ENCODE results near the gene PWWP2B. TPM values are rescaled to one million over a fixed set of nuclear protein-coding genes. Genes with fewer than 3 reads are reported as not detected.

The PWWP2B gene
- total RNA-seq, 1 experiment from 2014 or later: 12.2 TPM

DNA sequence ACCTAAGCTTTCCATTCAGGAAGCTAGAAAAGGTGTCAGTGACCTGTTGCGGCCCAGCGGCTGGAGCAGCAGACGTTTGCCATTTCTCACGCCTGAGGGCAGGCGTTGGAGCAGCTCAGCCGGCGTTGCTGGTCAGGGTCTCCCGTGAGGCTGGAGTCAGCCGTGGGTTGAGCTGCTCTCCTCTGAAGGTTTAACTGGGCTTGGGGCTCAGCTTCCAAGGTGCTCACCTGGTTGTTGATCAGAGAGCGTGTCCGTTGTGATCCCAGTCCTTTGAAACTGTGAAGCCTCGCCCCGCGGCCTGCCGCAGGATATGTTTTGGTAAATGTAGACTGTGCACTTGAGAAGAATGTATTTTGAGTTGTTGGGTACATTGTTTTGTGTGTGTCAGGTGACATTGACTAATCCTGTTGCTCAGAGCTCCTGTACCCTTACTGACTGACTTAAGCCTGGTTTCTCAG lies 20.6 kb upstream of the PWWP2B start (continued):
- TF ChIP-seq ESRRA (CRISPR knock-in tag; IDR thresholded peaks at IDR 0.05; ENCODE audit: borderline replicate concordance) (no peak), HMGA2 (CRISPR knock-in tag; IDR thresholded peaks at IDR 0.05) (no peak), ZBTB21 (CRISPR knock-in tag; IDR thresholded peaks at IDR 0.05; ENCODE audit: borderline replicate concordance) (no peak), ZNF396 (CRISPR knock-in tag; IDR thresholded peaks at IDR 0.05; ENCODE audit: borderline replicate concordance) (no peak), SMAD3 (CRISPR knock-in tag; IDR thresholded peaks at IDR 0.05; ENCODE audit: borderline replicate concordance) (no peak)
- TF ChIP-seq, protein P1, sequence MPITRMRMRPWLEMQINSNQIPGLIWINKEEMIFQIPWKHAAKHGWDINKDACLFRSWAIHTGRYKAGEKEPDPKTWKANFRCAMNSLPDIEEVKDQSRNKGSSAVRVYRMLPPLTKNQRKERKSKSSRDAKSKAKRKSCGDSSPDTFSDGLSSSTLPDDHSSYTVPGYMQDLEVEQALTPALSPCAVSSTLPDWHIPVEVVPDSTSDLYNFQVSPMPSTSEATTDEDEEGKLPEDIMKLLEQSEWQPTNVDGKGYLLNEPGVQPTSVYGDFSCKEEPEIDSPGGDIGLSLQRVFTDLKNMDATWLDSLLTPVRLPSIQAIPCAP (CRISPR knock-in tag; IDR thresholded peaks at IDR 0.05): no peak
- TF ChIP-seq, protein P2, sequence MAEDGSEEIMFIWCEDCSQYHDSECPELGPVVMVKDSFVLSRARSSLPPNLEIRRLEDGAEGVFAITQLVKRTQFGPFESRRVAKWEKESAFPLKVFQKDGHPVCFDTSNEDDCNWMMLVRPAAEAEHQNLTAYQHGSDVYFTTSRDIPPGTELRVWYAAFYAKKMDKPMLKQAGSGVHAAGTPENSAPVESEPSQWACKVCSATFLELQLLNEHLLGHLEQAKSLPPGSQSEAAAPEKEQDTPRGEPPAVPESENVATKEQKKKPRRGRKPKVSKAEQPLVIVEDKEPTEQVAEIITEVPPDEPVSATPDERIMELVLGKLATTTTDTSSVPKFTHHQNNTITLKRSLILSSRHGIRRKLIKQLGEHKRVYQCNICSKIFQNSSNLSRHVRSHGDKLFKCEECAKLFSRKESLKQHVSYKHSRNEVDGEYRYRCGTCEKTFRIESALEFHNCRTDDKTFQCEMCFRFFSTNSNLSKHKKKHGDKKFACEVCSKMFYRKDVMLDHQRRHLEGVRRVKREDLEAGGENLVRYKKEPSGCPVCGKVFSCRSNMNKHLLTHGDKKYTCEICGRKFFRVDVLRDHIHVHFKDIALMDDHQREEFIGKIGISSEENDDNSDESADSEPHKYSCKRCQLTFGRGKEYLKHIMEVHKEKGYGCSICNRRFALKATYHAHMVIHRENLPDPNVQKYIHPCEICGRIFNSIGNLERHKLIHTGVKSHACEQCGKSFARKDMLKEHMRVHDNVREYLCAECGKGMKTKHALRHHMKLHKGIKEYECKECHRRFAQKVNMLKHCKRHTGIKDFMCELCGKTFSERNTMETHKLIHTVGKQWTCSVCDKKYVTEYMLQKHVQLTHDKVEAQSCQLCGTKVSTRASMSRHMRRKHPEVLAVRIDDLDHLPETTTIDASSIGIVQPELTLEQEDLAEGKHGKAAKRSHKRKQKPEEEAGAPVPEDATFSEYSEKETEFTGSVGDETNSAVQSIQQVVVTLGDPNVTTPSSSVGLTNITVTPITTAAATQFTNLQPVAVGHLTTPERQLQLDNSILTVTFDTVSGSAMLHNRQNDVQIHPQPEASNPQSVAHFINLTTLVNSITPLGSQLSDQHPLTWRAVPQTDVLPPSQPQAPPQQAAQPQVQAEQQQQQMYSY (CRISPR knock-in tag; IDR thresholded peaks at IDR 0.05): no peak
- TF ChIP-seq, protein P3, sequence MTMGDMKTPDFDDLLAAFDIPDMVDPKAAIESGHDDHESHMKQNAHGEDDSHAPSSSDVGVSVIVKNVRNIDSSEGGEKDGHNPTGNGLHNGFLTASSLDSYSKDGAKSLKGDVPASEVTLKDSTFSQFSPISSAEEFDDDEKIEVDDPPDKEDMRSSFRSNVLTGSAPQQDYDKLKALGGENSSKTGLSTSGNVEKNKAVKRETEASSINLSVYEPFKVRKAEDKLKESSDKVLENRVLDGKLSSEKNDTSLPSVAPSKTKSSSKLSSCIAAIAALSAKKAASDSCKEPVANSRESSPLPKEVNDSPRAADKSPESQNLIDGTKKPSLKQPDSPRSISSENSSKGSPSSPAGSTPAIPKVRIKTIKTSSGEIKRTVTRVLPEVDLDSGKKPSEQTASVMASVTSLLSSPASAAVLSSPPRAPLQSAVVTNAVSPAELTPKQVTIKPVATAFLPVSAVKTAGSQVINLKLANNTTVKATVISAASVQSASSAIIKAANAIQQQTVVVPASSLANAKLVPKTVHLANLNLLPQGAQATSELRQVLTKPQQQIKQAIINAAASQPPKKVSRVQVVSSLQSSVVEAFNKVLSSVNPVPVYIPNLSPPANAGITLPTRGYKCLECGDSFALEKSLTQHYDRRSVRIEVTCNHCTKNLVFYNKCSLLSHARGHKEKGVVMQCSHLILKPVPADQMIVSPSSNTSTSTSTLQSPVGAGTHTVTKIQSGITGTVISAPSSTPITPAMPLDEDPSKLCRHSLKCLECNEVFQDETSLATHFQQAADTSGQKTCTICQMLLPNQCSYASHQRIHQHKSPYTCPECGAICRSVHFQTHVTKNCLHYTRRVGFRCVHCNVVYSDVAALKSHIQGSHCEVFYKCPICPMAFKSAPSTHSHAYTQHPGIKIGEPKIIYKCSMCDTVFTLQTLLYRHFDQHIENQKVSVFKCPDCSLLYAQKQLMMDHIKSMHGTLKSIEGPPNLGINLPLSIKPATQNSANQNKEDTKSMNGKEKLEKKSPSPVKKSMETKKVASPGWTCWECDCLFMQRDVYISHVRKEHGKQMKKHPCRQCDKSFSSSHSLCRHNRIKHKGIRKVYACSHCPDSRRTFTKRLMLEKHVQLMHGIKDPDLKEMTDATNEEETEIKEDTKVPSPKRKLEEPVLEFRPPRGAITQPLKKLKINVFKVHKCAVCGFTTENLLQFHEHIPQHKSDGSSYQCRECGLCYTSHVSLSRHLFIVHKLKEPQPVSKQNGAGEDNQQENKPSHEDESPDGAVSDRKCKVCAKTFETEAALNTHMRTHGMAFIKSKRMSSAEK (CRISPR knock-in tag; IDR thresholded peaks at IDR 0.05; ENCODE audit: borderline replicate concordance): no peak
- TF ChIP-seq, protein P4, sequence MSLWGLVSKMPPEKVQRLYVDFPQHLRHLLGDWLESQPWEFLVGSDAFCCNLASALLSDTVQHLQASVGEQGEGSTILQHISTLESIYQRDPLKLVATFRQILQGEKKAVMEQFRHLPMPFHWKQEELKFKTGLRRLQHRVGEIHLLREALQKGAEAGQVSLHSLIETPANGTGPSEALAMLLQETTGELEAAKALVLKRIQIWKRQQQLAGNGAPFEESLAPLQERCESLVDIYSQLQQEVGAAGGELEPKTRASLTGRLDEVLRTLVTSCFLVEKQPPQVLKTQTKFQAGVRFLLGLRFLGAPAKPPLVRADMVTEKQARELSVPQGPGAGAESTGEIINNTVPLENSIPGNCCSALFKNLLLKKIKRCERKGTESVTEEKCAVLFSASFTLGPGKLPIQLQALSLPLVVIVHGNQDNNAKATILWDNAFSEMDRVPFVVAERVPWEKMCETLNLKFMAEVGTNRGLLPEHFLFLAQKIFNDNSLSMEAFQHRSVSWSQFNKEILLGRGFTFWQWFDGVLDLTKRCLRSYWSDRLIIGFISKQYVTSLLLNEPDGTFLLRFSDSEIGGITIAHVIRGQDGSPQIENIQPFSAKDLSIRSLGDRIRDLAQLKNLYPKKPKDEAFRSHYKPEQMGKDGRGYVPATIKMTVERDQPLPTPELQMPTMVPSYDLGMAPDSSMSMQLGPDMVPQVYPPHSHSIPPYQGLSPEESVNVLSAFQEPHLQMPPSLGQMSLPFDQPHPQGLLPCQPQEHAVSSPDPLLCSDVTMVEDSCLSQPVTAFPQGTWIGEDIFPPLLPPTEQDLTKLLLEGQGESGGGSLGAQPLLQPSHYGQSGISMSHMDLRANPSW (CRISPR knock-in tag; conservative IDR thresholded peaks at IDR 0.05; ENCODE audit: low read depth): no peak

DNA sequence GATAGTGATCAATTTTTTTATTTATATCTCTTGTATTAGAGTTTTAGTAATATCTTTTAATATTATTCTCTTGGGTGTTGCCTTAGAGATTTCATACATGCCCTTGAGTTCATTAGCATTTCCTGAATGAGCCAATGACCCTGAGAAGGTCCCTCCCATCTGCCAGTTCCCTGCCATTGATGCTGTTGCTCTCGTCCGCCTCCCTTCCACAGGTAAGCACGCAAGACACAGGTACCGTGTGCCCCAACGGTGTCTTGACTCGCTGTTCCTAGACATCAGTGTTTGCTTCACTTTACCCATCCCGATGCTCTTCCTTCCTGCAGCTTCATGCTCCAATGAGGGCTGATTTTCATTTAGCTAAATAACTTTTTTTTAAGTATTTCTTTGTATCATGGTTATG lies 19.7 kb upstream of the PWWP2B start:
- no peak overlapping the region for H3K27ac Mint-ChIP-seq
- CTCF ChIA-PET: interaction anchor here (0.7 to 1.0 kb wide), 2 partner anchors 17 to 22 kb away, joined by 3 to 5 read pairs; no protein-coding TSS in a partner anchor
- TF ChIP-seq, protein P5, sequence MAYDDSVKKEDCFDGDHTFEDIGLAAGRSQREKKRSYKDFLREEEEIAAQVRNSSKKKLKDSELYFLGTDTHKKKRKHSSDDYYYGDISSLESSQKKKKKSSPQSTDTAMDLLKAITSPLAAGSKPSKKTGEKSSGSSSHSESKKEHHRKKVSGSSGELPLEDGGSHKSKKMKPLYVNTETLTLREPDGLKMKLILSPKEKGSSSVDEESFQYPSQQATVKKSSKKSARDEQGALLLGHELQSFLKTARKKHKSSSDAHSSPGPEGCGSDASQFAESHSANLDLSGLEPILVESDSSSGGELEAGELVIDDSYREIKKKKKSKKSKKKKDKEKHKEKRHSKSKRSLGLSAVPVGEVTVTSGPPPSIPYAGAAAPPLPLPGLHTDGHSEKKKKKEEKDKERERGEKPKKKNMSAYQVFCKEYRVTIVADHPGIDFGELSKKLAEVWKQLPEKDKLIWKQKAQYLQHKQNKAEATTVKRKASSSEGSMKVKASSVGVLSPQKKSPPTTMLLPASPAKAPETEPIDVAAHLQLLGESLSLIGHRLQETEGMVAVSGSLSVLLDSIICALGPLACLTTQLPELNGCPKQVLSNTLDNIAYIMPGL (CRISPR knock-in tag; IDR thresholded peaks at IDR 0.05): no peak
- TF ChIP-seq IRF2 (CRISPR knock-in tag; IDR thresholded peaks at IDR 0.05; ENCODE audit: borderline replicate concordance, low read depth) (no peak), NR3C1 (CRISPR knock-in tag; conservative IDR thresholded peaks at IDR 0.05; ENCODE audit: low read depth) (no peak)
- TF ChIP-seq, protein P3 (CRISPR knock-in tag; IDR thresholded peaks at IDR 0.05; ENCODE audit: borderline replicate concordance): no peak
- TF ChIP-seq, protein P6, sequence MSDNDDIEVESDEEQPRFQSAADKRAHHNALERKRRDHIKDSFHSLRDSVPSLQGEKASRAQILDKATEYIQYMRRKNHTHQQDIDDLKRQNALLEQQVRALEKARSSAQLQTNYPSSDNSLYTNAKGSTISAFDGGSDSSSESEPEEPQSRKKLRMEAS (CRISPR knock-in tag; IDR thresholded peaks at IDR 0.05): no peak

More for the DNA sequence above, 19.7 kb upstream of the PWWP2B start:
- Mint-ChIP-seq H3K4me3 (no peak overlapping the region), H3K36me3 (peaks cover 2% of the 10 kb centered on the region; the same call in 1 of the 2 replicates), H3K4me1 (peaks cover 8% of the 10 kb centered on the region), H3K9me3 (peaks cover 4% of the 10 kb centered on the region), H3K27me3 (ENCODE audit: low read depth) (peaks cover 3% of the 10 kb centered on the region; the same call in 1 of the 2 replicates)
- DNase-seq (ENCODE audit: low spot score): no peak
- POLR2A ChIA-PET: interaction anchor here (0.5 kb wide), 1 partner anchor 214 kb away, joined by 7 read pairs; no protein-coding TSS in a partner anchor
- no peak for ATAC-seq

All from WTC11 (cell line).